Endodermal cell (in vitro differentiated cells): ENCODE results near the gene TUBB4A. TPM values are rescaled to one million over a fixed set of nuclear protein-coding genes. Genes with fewer than 3 reads are reported as not detected.
A peak's percentile ranks its signal among the peaks of the same experiment; 100 is the strongest.

Source experiments
- DNase-seq: peaks from one replicate; pipeline ENCODE4 v3.0.0-alpha.2; 2017
- H3K27ac ChIP-seq: 2 replicates; pipeline ENCODE4 v1.5.1; 2013; ENCODE audit warnings: mild to moderate bottlenecking, low read depth, low read length, moderate library complexity
- H3K27me3 ChIP-seq: 2 replicates; pipeline ENCODE4 v1.6.1; 2013; ENCODE audit warnings: mild to moderate bottlenecking, low read length, moderate library complexity; ENCODE audit not compliant: insufficient read depth, control insufficient read depth, poor library complexity, severe bottlenecking
- H3K36me3 ChIP-seq: 2 replicates; pipeline ENCODE4 v1.7.0; 2013; ENCODE audit warnings: mild to moderate bottlenecking, low read length, moderate library complexity; ENCODE audit not compliant: control insufficient read depth, insufficient read depth
- H3K4me1 ChIP-seq: one replicate; pipeline ENCODE4 v1.7.0; 2013; ENCODE audit warnings: low read length; ENCODE audit not compliant: control insufficient read depth, insufficient read depth
- H3K4me3 ChIP-seq: 2 replicates; pipeline ENCODE4 v1.5.1; 2013; ENCODE audit warnings: mild to moderate bottlenecking, low read length, moderate library complexity
- H3K9ac ChIP-seq: 2 replicates; pipeline ENCODE4 v1.6.1; 2013; ENCODE audit warnings: mild to moderate bottlenecking, low read length, moderate library complexity; ENCODE audit not compliant: poor library complexity, severe bottlenecking; ENCODE audit errors: extremely low read depth
- H3K9me3 ChIP-seq: 2 replicates; pipeline ENCODE4 v1.6.1; 2013; ENCODE audit warnings: mild to moderate bottlenecking, low read length, moderate library complexity; ENCODE audit not compliant: control insufficient read depth
- H3K27ac Mint-ChIP-seq: 2 replicates; pipeline ENCODE4 v1.8.0; 2020; ENCODE audit warnings: mixed read lengths
- H3K27me3 Mint-ChIP-seq: 2 replicates; pipeline ENCODE4 v1.8.0; 2021; ENCODE audit warnings: mild to moderate bottlenecking, mixed read lengths; ENCODE audit not compliant: insufficient read depth
- H3K36me3 Mint-ChIP-seq: 2 replicates; pipeline ENCODE4 v1.8.0; 2020; ENCODE audit warnings: low read depth, mixed read lengths
- H3K4me1 Mint-ChIP-seq: 2 replicates; pipeline ENCODE4 v1.8.0; 2020; ENCODE audit warnings: mixed read lengths
- H3K4me3 Mint-ChIP-seq: 2 replicates; pipeline ENCODE4 v1.8.0; 2020; ENCODE audit warnings: mild to moderate bottlenecking, moderate library complexity, mixed read lengths
- H3K9me3 Mint-ChIP-seq: 2 replicates; pipeline ENCODE4 v1.8.0; 2020; ENCODE audit warnings: mild to moderate bottlenecking, mixed read lengths
- WGBS, 2 experiments: methylation state at CpG; one replicate each; pipeline versions ENCODE4 v1.1.5 to v1.1.7; 2013; ENCODE audit warnings: missing lambda C conversion rate in 2 of 2, mixed read lengths in 1 of 2; ENCODE audit not compliant: insufficient coverage in 1 of 2, insufficient read length in 1 of 2; 5-methylcytosine and 5-hydroxymethylcytosine counted together
- total RNA-seq, 2 donors: library from RNA; stranded (reverse); fragmentation: NEBNext Ultra II Directional in 1 of 2; extraction: Animal tissue kit (Norgen Biotek cat#: 25700) in 1 of 2; gene quantifications; 2 replicates in 1 of 2; 3 replicates in 1 of 2; pipeline ENCODE4 v1.2.1, GENCODE V29; 2021
- TF ChIP-seq, protein P1 (sequence below): fragments of 200-600 bp; sonication (generic); conservative IDR thresholded peaks from 2 replicates; pipeline ENCODE4 v1.5.0; 2021; ENCODE audit warnings: antibody characterized with exemption, mild to moderate bottlenecking

Gene TUBB4A
- total RNA-seq, 2 donors from 2014 or later = 5.2 to 7.5 TPM

DNA sequence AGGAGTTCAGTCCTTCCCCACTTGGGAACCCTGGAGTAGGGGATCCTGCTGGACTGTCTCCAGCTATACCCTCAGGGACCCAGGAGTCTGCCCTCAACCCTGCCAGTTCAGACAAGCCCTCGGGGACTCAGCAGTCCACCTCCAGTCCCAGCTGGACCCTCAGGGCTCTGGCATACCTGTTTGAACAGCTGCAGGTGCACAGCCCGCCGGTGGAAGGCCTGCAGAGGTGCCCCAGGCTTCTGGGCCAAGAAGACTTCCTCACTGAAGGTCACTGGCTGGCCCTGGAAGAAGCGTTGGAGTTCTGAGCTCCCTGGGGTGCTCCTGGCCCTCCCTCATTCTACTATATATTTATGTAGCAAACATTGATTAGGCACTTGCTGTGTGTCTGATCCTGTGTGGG lies 29.4 kb downstream of the TUBB4A start:
- no peaks in the 10 kb centered on the region for H3K9me3 Mint-ChIP-seq
- peaks cover 22% of the 10 kb centered on the region for H3K27me3 Mint-ChIP-seq
- peaks cover 19% of the 10 kb centered on the region for H3K36me3 Mint-ChIP-seq
- H3K9me3 ChIP-seq = no peaks in the 10 kb centered on the region
- DNase-seq = peak; percentile 57
- H3K4me1 ChIP-seq = no peaks in the 10 kb centered on the region
- TF ChIP-seq, protein P1, sequence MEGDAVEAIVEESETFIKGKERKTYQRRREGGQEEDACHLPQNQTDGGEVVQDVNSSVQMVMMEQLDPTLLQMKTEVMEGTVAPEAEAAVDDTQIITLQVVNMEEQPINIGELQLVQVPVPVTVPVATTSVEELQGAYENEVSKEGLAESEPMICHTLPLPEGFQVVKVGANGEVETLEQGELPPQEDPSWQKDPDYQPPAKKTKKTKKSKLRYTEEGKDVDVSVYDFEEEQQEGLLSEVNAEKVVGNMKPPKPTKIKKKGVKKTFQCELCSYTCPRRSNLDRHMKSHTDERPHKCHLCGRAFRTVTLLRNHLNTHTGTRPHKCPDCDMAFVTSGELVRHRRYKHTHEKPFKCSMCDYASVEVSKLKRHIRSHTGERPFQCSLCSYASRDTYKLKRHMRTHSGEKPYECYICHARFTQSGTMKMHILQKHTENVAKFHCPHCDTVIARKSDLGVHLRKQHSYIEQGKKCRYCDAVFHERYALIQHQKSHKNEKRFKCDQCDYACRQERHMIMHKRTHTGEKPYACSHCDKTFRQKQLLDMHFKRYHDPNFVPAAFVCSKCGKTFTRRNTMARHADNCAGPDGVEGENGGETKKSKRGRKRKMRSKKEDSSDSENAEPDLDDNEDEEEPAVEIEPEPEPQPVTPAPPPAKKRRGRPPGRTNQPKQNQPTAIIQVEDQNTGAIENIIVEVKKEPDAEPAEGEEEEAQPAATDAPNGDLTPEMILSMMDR = no peak
- no peak overlapping the region for H3K27ac ChIP-seq
- peaks cover 17% of the 10 kb centered on the region for H3K27me3 ChIP-seq
- H3K27ac Mint-ChIP-seq = no peak overlapping the region
- H3K4me1 Mint-ChIP-seq = peaks cover 24% of the 10 kb centered on the region
- no peak overlapping the region for H3K4me3 ChIP-seq
- no peak overlapping the region for H3K4me3 Mint-ChIP-seq
- H3K36me3 ChIP-seq = peaks cover 4% of the 10 kb centered on the region
- no peak overlapping the region for H3K9ac ChIP-seq
- 82% methylated on average over 3 of the region's 4 CpGs; no CpG with 5 or more reads in 1 of the 2 experiments for WGBS, 2 experiments

DNA sequence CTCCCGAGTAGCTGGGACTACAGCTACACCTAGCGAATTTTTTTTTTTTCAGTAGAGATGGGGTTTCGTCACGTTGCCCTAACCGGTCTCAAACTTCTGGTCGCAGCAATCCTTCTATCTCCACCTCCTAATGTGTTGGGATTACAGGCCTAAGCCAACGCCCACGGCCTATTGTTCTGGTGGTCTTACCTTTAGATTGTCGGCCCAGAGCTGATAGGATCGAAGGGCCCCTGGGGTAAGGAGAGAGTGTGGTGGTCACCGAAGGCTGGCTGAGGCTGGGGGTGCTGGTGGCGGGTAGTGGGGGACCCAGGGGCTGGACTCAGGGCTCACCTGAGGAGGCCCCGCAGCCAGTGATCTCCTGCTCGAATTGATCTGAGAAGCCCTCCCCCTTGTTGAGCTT lies 31.0 kb downstream of the TUBB4A start:
- Histone ChIP-seq H3K4me1 (no peaks in the 10 kb centered on the region), H3K9me3 (no peaks in the 10 kb centered on the region), H3K27ac (no peak overlapping the region), H3K27me3 (peaks cover 14% of the 10 kb centered on the region), H3K9ac (no peak overlapping the region), H3K4me3 (no peak overlapping the region), H3K36me3 (peaks cover 10% of the 10 kb centered on the region)
- H3K36me3 Mint-ChIP-seq = peaks cover 29% of the 10 kb centered on the region
- TF ChIP-seq, protein P1 = no peak
- H3K4me3 Mint-ChIP-seq = peak overlapping the region; percentile 22
- peak; percentile 76 for DNase-seq
- H3K27ac Mint-ChIP-seq = peak overlapping the region; percentile 82
- peaks cover 20% of the 10 kb centered on the region for H3K27me3 Mint-ChIP-seq
- H3K9me3 Mint-ChIP-seq = no peaks in the 10 kb centered on the region
- H3K4me1 Mint-ChIP-seq = peaks cover 25% of the 10 kb centered on the region
- WGBS, 2 experiments = 55 to 77% methylated on average over 6 to 14 of the region's 14 CpGs

DNA sequence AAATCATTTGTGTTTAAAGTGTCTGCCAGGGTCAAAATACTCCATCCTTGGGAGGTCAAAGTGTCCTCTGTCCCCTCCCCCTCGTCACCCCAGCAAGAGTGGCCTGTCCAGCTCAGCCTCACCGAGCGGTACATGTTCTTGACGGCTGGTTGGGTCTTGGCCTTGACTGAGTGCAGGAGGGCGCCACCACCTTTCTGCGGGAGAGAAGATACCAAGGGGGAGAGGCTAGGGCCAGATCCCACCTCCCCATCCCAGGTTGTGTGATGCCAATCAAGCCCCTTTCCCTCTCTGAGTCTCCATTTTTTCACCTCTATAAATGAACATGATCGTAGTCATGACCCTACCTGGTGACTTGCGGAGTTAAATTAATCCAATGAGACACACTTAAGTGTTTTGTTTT lies 31.9 kb downstream of the TUBB4A start:
- Histone ChIP-seq H3K27ac (no peak overlapping the region), H3K9ac (no peak overlapping the region), H3K27me3 (peaks cover 9% of the 10 kb centered on the region), H3K4me1 (peaks cover 1% of the 10 kb centered on the region), H3K4me3 (no peak overlapping the region), H3K9me3 (no peaks in the 10 kb centered on the region), H3K36me3 (peaks cover 10% of the 10 kb centered on the region)
- TF ChIP-seq, protein P1 = no peak
- H3K4me1 Mint-ChIP-seq = peaks cover 26% of the 10 kb centered on the region
- H3K36me3 Mint-ChIP-seq = peaks cover 38% of the 10 kb centered on the region
- WGBS, 2 experiments = 85 to 92% methylated on average over 2 to 8 of the region's 8 CpGs
- H3K27ac Mint-ChIP-seq = no peak overlapping the region
- no peaks in the 10 kb centered on the region for H3K9me3 Mint-ChIP-seq
- no peak overlapping the region for H3K4me3 Mint-ChIP-seq
- peaks cover 12% of the 10 kb centered on the region for H3K27me3 Mint-ChIP-seq
- peak; percentile 60 for DNase-seq
